HG03378 (cell line): ENCODE measurements around the gene KRTAP10-3.
"Not testable (repeated sequence)": the region's sequence is repeated elsewhere in the genome, so short reads cannot be mapped to it uniquely, and the experiment has no call there.

Experiments
- ATAC-seq: cut with Tn5 transposase; IDR thresholded peaks from one replicate; pipeline ENCODE4 v1.9.1; 2021; ENCODE audit warnings: mild to moderate bottlenecking, moderate library complexity; ENCODE audit not compliant: unreplicated experiment

Gene KRTAP10-3

GRCh38 chr21:44571844-44572782 lies 13.5 kb upstream of the KRTAP10-3 start:
- no peak for ATAC-seq

DNA sequence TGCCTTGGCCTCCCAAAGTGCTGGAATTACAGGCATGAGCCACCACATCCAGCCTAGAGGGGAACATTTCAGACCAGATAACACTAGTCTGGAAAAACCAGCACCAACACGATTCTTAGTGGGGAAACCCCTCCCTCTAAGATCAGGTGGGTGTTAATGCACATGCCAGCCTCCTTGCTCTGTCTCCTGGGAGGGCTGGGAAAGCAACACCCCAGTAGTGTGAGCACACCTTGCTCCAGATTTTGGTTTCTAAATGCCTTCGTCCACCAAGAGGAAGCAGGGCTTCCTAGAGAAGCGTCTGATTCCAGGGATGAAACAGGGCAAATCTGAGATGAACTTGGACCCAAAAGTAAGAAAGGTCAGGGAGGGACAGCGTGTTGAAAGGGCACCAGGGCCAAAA lies 12.7 kb upstream of the KRTAP10-3 start:
- ATAC-seq: no peak

GRCh38 chr21:44569861-44570517 lies 11.4 kb upstream of the KRTAP10-3 start:
- ATAC-seq: no peak

DNA sequence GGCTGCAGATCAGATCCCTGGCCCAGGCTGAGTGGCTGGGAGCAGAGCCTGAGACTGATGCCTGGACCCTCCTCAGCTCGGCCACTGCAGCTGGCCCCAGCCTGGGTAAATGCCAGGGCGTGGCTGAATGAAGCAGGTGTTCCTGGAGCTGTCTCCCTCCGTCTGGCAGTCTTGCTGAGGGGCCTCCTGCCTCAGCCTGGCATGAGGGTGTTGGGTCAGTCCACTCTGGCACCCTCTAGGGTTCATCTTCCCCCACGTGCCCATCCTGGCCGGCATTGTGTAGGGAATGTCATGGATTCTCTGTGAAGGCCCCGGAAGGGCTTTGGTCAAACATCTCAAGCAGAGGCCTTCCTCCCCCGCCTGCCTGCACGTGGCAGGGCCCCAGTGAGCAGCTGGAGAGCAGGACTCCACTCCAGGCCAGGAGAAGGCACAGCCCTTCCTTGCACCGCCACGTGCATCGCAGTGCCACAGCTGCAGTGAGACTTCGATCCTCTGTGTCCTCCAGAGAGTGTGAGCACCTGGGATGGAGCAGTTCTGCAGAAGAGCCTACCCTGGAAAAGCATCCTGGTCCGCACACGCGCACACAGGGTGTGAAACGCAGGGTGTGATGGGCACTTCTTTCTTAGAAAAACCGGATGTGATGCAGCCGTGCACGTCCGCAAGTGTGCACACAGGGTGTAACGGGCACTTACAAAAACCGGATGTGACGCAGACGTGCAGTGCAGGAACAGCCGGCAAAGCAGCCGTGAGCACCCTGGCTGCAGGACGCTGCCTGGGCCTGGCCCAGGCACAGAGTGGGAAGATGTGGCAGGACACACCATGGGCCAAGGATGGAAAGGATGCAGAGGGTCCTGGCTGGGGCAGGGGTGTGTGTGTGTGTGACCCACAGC lies 10.3 kb upstream of the KRTAP10-3 start:
- ATAC-seq: no peak

GRCh38 chr21:44568261-44568660 lies 9.7 kb upstream of the KRTAP10-3 start:
- no peak for ATAC-seq

- no peak for ATAC-seq
These were observed 9.0 kb upstream of the KRTAP10-3 start for GRCh38 chr21:44567481-44568171.

DNA sequence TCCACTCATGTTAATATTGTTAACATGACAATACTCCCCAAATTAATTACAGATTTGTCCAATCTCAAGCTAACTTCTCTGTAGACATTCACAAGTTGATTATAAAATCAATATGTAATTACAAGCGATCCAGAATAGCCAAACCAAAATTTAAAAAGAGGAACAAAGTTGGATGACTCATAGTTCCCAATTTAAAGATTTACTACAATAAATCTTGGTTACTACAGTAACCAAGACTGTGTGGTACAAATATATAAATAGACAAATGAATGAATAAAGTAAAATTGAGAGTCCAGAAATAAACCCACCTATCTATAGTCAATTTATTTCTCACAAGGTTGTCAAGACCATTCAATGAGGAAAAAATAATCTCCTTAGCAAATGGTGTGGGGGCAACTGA lies 7.8 kb upstream of the KRTAP10-3 start:
- no peak for ATAC-seq

DNA sequence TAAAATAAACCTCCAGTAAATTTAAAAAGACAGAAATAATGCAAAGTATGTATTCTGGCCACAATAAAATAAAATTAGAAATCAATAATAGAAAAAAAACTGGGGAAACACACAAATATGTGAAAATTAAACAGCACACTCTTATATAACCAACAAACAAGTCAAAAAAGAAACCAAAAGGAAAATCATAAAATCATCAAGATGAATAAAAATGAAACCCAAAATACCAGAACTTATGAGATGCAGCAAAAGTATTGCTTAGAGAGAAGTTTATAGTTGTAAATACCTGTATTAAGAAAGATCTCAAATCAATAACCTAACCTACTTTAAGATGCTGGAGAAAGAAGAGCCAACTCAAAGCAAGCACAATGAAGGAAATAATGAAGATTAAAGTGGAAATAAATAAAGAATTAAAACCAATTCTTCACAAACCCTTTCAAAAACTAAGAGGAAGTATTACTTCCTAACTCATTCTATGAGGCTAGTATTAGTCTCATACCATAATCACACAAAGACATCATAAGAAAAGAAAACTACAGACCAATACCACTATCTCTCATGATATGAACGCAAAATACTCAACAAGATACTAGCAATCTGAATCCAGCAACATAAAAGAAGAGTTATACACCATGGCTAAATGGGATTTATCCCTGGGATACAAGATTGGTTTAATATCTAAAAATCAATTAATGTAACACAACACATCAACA lies 6.4 kb upstream of the KRTAP10-3 start:
- no peak for ATAC-seq

DNA sequence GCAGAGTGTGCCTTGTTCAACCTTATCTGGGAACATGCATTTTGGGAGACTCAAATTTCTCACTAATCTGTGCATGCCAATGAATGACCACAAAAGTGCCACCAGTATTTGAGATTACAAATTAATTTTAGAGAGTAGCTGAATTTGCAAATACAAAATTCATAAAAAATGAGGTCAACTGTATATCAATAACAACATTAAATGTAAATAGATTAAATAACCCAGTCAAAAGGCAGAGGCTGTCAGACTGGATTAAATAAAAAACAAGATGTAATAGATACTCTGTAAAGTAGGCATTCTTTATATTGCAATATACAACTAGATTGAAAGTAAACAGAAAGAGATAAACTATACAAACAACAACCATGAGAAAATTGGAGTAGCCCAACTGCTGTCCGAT lies 5.5 kb upstream of the KRTAP10-3 start:
- ATAC-seq: no peak

DNA sequence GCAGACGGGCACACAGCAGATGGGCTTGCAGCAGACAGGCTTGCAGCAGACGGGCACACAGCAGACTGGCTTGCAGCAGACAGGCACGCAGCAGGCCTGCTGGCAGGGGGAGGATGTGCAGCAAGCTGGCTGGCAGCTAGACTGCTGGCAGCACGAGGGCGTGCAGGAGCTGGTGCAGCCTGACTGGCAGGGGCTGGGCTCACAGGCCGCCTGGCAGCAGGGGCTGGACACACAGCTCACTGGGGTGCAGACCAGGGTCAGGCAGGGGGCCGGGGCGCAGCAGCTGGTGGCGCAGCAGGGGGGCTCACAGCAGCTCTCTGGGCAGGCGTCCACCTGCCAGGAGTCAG lies 293 bp downstream of the KRTAP10-3 start:
- not testable (repeated sequence) for ATAC-seq

DNA sequence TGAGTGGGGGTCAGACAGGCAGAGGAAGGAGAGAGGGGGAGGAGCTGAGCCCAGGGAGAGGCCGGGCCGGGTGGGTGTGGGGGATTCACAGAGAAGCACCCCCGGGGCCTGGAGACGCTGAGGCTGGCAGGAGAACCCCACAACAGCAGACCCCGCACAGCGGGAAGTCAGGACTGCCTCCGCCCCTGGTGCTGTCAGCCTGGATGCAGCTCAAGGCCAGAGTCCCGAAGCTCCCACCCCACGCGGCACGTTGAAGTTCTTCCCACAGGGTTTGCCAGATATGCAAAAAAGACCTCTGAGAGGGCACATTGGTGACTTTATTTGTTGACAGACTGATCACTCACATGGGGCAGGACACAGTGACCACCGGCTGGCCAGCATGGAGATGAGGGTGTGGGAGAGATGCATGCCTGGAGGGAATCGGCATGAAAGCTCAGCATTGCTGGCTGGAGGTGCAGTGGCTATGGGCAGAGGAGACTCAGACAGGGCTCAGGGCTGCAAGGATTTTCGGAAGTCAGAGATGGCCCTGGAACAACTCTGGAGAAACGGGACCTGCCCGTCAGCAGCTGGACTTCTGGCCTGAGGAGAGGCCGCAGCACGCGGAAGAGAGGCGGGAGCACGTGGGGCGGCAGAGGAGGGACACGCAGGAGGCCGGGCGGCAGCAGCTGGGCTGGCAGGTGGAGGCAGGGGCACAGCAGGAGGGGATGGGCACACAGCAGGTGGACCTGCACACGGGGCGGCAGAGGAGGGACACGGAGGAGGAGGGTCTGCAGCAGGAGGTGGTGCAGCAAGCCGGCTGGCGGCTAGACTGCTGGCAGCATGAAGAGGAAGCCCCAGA lies 885 bp downstream of the KRTAP10-3 start:
- no peak for ATAC-seq

DNA sequence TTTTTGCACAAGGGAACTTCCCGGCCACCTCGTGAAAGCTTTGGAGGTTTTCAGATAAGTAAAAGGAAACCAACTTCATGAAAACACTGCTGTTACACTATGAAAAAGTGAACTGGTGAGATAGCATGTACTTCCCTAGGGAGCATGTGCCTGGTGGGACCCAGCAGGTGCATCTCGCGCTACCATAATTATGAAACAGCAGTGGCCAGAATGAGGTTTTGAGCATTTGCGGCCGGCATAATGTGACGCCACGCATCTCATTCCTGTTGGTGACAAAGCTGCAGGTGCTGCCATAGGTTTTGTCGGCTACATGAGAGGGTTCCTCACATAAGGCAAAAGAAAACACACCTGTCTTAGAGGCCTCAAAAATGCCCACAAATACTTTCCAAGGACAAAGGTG lies 1.7 kb downstream of the KRTAP10-3 start:
- ATAC-seq: no peak

GRCh38 chr21:44555200-44555875 lies 3.3 kb downstream of the KRTAP10-3 start:
- no peak for ATAC-seq

- ATAC-seq: no peak
These were observed 5.9 kb downstream of the KRTAP10-3 start for GRCh38 chr21:44552681-44553080.

DNA sequence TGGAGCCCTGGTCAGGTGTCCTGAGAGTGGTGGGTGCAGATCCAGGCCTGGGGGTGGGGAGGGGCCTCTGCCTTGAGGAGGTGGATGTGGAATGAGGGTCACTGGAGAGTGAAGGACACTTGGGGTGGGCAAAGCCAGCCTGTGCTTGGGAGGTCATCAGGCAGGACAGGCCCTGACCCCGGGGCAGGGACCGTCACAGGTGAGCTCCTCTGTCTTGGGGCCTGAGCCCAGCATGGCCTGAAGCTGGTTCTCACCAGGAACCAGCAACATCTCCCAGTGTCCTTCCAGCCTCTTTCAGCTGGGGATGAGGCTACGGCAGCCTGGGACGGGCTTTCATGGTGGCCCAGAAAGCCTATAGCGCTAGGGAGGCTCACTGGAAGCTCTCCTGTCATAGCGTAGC lies 6.5 kb downstream of the KRTAP10-3 start:
- ATAC-seq: no peak

DNA sequence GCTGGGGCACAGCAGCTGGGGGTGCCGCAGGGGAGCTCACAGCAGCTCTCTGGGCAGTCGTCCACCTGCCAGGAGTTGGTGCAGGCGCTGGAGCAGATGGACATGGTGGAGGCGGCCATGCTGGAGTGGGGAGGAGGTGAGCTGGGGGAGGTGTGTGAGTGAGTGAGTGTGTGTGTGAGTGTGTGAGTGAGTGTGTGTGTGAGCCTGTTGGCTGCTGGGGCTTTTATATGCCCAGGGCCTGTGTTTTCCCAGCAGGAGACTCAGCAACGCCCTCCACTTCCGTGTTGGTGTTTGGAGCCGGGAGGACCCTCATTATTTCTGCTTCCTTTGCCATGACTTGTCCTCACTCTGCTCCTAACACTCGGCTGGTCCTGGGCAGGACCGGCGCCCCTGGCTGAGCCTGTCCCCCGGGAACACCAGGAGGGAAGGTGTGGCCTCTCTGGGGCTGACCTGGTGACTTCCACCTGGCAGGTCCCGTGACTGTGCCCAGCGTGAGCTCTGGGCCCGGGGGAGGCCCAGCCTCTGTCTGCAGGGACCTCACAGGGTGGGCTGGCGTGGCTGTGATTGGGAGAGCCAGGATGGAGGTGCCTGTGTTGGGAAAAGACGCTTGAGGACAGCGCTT lies 7.1 kb downstream of the KRTAP10-3 start, which contains the start of gene KRTAP10-2:
Gene KRTAP10-2, minus strand, starts transcription at position 166 of the 622 bp plus-strand sequence. Its CDS starts 47 bp downstream, at position 119.
- ATAC-seq: no peak

DNA sequence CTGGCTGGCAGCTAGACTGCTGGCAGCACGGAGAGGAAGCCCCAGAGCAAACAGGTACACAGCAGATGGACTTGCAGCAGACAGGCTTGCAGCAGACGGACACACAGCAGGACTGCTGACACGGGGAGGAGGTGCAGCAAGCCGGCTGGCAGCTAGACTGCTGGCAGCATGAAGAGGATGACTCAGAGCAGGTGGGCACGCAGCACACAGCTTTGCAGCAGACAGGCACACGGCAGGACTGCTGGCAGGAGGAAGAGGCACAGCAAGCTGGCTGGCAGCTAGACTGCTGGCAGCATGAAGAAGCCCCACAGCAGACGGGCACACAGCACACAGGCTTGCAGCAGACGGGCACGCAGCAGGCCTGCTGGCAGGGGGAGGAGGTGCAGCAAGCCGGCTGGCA lies 7.8 kb downstream of the KRTAP10-3 start:
- no peak for ATAC-seq

GRCh38 chr21:44550285-44550684 lies 8.3 kb downstream of the KRTAP10-3 start:
- not testable (repeated sequence) for ATAC-seq
